ENCODE results near the gene ADPRM. TPM values are rescaled to one million over a fixed set of nuclear protein-coding genes. Genes with fewer than 3 reads are reported as not detected.

Gene ADPRM
- total RNA-seq, 1 experiment from 2014 or later = 2.4 TPM

- Histone ChIP-seq H3K27me3 (ENCODE audit: control insufficient read depth, insufficient read depth, low read length) (no peaks in the 10 kb centered on the region), H3K36me3 (ENCODE audit: control insufficient read depth, insufficient read depth, low read length) (no peaks in the 10 kb centered on the region), H3K4me3 (ENCODE audit: low read depth in 2 of 2, low read length in 2 of 2) (no peak overlapping the region), H3K4me1 (ENCODE audit: control insufficient read depth, insufficient read depth, low read length) (no peaks in the 10 kb centered on the region), H3K27ac (ENCODE audit: low read length) (no peak overlapping the region), H3K9me3 (ENCODE audit: control insufficient read depth, insufficient read depth, low read depth, low read length) (no peaks in the 10 kb centered on the region)
- in situ Hi-C loops (cut with HindIII; ENCODE audit: low pct_unique_long_range_greater_than_20kb, low sequenced_read_pairs) (no loop called here), intact Hi-C loops (cut with micrococcal nuclease; ENCODE audit: unreplicated experiment) (no loop called here)
- BruUV-seq (replicated peaks) = no TSS peak
- TF ChIP-seq POLR2AphosphoS5 (IDR thresholded peaks at IDR 0.05; ENCODE audit: low read depth, low read length) = no peak
- TF ChIP-seq TCF7L2 (IDR thresholded peaks at IDR 0.05; ENCODE audit: low read depth, low read length) = no peak
- no peak for TF ChIP-seq SIN3A (IDR thresholded peaks at IDR 0.05; ENCODE audit: borderline replicate concordance, insufficient read depth, low read depth, low read length)
- TF ChIP-seq CTCF (IDR thresholded peaks at IDR 0.05) = no peak
- TF ChIP-seq REST (IDR thresholded peaks at IDR 0.05; ENCODE audit: insufficient read depth in 1 of 2, low read depth in 2 of 2, low read length in 1 of 2) = no peak
- no peak for DNase-seq (ENCODE audit: low read depth, low spot score)
- ChIA-PET CTCF (no interaction called here), POLR2A (no interaction called here)
- ATAC-seq = no peak
Observed at GRCh38 chr17:10738521-10739258, 41.3 kb downstream of the ADPRM start.

- H3K36me3 ChIP-seq (ENCODE audit: control insufficient read depth, insufficient read depth, low read length) = no peaks in the 10 kb centered on the region
- CTCF ChIA-PET = interaction anchor here (0.7 kb wide), 1 partner anchor 59 kb away, joined by 3 read pairs; no protein-coding TSS in a partner anchor
- no TSS peak for BruUV-seq (replicated peaks)
- no peak overlapping the region for H3K27ac ChIP-seq (ENCODE audit: low read length)
- no peak overlapping the region for H3K4me3 ChIP-seq (ENCODE audit: low read depth in 2 of 2, low read length in 2 of 2)
- H3K9me3 ChIP-seq (ENCODE audit: control insufficient read depth, insufficient read depth, low read depth, low read length) = no peaks in the 10 kb centered on the region
- no peak for ATAC-seq
- intact Hi-C loops (cut with micrococcal nuclease; ENCODE audit: unreplicated experiment) = no loop called here
- in situ Hi-C loops (cut with HindIII; ENCODE audit: low pct_unique_long_range_greater_than_20kb, low sequenced_read_pairs) = no loop called here
- no peak for DNase-seq (ENCODE audit: low read depth, low spot score)
- H3K4me1 ChIP-seq (ENCODE audit: control insufficient read depth, insufficient read depth, low read length) = no peaks in the 10 kb centered on the region
- TF ChIP-seq SIN3A (IDR thresholded peaks at IDR 0.05; ENCODE audit: borderline replicate concordance, insufficient read depth, low read depth, low read length) (no peak), POLR2AphosphoS5 (IDR thresholded peaks at IDR 0.05; ENCODE audit: low read depth, low read length) (no peak), CTCF (IDR thresholded peaks at IDR 0.05) (no peak), TCF7L2 (IDR thresholded peaks at IDR 0.05; ENCODE audit: low read depth, low read length) (no peak), REST (IDR thresholded peaks at IDR 0.05; ENCODE audit: insufficient read depth in 1 of 2, low read depth in 2 of 2, low read length in 1 of 2) (no peak)
- no peaks in the 10 kb centered on the region for H3K27me3 ChIP-seq (ENCODE audit: control insufficient read depth, insufficient read depth, low read length)
- POLR2A ChIA-PET = no interaction called here
Observed at GRCh38 chr17:10739386-10739785, 42.0 kb downstream of the ADPRM start.

Measured in Panc1 (cell line).